ENCODE data around the gene OAT. TPM values are rescaled to one million over a fixed set of nuclear protein-coding genes. Genes with fewer than 3 reads are reported as not detected.

Gene OAT
- total RNA-seq, 1 experiment from 2014 or later = 67.9 TPM

DNA sequence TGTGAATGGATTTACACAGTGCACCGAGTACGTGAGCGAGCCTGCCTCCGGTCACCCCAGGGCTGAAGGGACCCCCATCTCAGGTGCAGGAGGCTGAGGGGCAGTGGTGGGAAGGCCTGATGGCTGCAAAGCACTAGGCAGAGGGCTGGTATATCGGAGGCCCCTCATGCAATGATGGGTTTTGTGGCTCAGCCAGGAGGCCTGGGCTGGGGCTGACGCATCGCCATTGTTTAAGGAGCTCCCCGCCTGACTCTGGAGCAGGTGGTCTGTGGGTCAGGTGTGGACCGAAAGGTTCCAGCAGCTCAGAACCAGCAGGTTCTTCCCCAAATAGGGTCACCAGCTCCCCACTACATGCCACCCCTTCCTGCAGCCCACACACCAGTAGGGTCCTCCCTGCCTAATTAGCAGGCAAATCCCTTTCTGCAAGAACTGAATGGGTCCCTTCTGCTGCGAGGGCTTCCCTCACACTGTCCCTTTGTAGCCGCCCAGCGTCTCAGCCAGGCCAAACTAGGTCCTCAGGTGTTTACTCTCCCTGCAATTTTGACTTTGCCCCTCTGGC lies 33.0 kb downstream of the OAT start:
- Histone ChIP-seq H3K27me3 (ENCODE audit: insufficient read depth, low read length) (no peaks in the 10 kb centered on the region), H2AK5ac (ENCODE audit: insufficient read length, low read length) (no peak overlapping the region), H4K5ac (ENCODE audit: insufficient read length, low read depth, low read length) (no peak overlapping the region), H3T11ph (ENCODE audit: low read length) (no peak overlapping the region), H2BK5ac (ENCODE audit: insufficient read length, low read length) (no peak overlapping the region), H3K14ac (ENCODE audit: insufficient read depth, low read length) (no peak overlapping the region), H3K4ac (ENCODE audit: low read depth, low read length) (no peak overlapping the region), H3K18ac (ENCODE audit: insufficient read length, low read depth, low read length) (no peak overlapping the region), H3K27ac (ENCODE audit: insufficient read length, low read depth, low read length) (no peak overlapping the region), H3K23me2 (ENCODE audit: insufficient read length, low read depth, low read length, poor library complexity, severe bottlenecking) (peaks cover 4% of the 10 kb centered on the region), H3K9ac (ENCODE audit: extremely low read depth, insufficient read length, low read length) (no peak overlapping the region), H2BK20ac (ENCODE audit: low read depth, low read length, poor library complexity, severe bottlenecking) (no peak overlapping the region), H4K8ac (replicated peaks; ENCODE audit: insufficient read length, low read depth, low read length) (no peak overlapping the region), H2AFZ (ENCODE audit: low read length) (no peak overlapping the region), H3K4me1 (ENCODE audit: insufficient read depth, low read length) (no peaks in the 10 kb centered on the region), H2BK12ac (ENCODE audit: insufficient read length, low read depth, low read length) (no peak overlapping the region), H3K4me2 (ENCODE audit: insufficient read depth, insufficient read length, low read length) (no peak overlapping the region), H4K20me1 (ENCODE audit: control insufficient read depth, insufficient read depth, insufficient read length) (no peaks in the 10 kb centered on the region), H3K23ac (ENCODE audit: insufficient read length, low read depth, low read length) (no peak overlapping the region), H4K91ac (ENCODE audit: insufficient read length, low read depth, low read length) (no peak overlapping the region), H3K9me3 (ENCODE audit: control insufficient read depth, low read depth, low read length) (no peaks in the 10 kb centered on the region), H2BK120ac (ENCODE audit: low read depth, low read length, poor library complexity, severe bottlenecking) (no peak overlapping the region), H2BK15ac (ENCODE audit: low read depth, low read length) (no peak overlapping the region), H3K79me2 (ENCODE audit: insufficient read depth, low read length) (no peaks in the 10 kb centered on the region), H3K56ac (ENCODE audit: insufficient read length, low read depth, low read length) (no peak overlapping the region), H3K79me1 (ENCODE audit: insufficient read depth, low read depth, low read length, poor library complexity, severe bottlenecking) (no peaks in the 10 kb centered on the region)
- Mint-ChIP-seq H3K36me3 (ENCODE audit: insufficient read depth in 1 of 3, low read depth in 3 of 3) (no peaks in the 10 kb centered on the region), H3K27me3 (ENCODE audit: low read depth) (peaks cover 26% of the 10 kb centered on the region), H3K27ac (no peak overlapping the region), H3K9me3 (no peaks in the 10 kb centered on the region), H3K4me3 (no peak overlapping the region), H3K4me1 (peaks cover 1 to 21% of the 10 kb centered on the region in 2 experiments; a peak in 2 of 4 replicates)
- no CpG with 5 or more reads among the region's 12 CpGs for WGBS (ENCODE audit: extremely low coverage, insufficient read length, low lambda C conversion rate)
- no peak for DNase-seq
- TF ChIP-seq CTCF (conservative IDR thresholded peaks at IDR 0.05) = no peak
